NCI-H226 (cell line): ENCODE results near the gene REPIN1.

Source experiments
- DNase-seq: peaks from one replicate; pipeline ENCODE4 v3.0.0-alpha.2; 2015

Gene REPIN1

GRCh38 chr7:150408393-150409299 is 40.0 kb downstream of the REPIN1 start:
- DNase-seq = no peak

- DNase-seq = no peak
Measured at GRCh38 chr7:150409300-150410030, 40.8 kb downstream of the REPIN1 start.

- no peak for DNase-seq
Measured at GRCh38 chr7:150410131-150410530, 41.5 kb downstream of the REPIN1 start.

GRCh38 chr7:150410680-150411346 is 42.2 kb downstream of the REPIN1 start:
- no peak for DNase-seq

DNA sequence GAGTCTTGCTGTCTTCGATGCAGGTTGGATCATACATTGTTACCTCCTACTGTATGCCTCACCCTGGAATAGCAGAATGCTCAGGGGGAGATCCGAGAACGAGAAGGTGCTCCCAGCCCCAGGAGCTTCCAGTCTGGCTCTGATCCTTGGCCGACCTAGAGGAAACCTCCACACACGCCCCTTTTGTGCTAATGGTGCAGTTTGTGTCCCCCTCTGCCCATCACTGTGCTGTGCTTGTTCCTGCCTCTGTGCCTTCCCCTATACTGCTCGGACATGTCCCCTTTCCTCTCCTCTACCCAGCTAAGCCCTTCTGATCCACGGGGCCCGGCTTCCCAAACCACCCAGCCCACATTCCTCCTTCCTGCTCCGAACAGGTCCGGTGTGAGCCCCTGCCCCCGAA is 43.0 kb downstream of the REPIN1 start:
- DNase-seq = no peak

DNA sequence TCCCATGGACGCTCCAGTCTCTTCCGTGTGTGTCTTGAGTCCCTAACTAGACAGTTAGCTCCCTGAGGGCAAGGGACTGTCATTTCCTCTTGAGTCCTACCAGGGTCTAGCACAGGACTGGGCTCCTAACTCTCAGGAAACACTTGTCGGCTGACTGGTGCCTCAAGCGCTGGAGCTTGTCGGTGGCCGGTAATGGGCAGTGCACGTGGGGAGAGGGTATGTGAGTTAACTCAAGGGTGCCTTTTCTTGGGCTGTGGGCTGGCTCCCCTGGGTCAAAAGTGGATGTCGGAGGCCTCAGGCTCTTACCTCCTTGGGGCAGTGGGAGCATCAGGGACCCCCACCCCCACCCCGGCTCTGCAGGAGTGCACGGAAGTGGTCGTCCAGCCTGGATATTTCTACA is 43.4 kb downstream of the REPIN1 start:
- no peak for DNase-seq

DNA sequence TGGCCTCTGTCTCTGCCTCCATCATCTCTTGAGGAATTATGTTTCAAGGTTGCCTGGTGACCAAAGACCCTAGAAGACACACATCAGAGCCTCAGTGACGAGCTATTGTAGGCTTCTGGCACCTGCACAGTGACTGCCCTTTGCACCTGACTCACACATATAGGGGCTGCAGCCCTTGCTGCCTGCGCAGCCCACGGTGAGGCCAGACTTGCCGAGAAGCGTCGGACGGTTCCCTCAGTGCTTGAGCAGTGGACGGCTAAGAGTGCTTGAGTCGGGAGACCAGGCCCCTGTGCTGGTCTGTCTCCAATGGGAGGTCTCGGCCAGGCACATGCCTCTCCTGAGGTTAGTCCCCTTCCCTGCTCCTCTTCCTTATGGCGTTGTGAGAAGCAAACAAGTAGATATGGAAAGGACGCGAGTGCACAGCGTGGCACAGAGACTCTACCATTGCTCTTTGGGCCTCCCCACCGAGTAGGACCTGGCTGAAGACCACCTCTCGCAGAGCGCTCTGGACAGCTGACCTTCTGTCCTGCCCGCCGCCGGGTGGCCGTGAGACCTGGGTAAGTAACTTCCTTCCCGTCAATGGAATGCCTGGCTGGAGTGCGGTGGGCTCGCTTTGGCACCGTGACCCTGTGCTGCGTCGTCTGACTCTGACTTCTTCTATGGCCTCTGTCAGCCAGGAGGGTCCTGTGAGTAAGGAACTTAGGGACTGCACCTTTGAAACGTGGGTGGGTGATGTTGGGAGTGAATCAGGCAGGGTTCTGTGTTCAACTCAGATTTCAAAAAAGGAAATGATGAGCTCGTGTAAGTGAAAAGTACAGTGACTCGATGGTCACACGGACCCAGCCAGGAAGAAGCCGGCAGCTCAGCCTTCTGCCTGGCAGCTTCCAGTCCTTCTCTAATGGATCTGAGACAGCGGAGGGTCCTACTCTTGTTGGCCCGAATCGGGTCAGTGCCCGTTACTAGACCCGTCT is 44.2 kb downstream of the REPIN1 start:
- no peak for DNase-seq

- DNase-seq = no peak
Measured at GRCh38 chr7:150413640-150414081, 45.0 kb downstream of the REPIN1 start.

- DNase-seq = no peak
Measured at GRCh38 chr7:150415161-150416153, 46.8 kb downstream of the REPIN1 start.

DNA sequence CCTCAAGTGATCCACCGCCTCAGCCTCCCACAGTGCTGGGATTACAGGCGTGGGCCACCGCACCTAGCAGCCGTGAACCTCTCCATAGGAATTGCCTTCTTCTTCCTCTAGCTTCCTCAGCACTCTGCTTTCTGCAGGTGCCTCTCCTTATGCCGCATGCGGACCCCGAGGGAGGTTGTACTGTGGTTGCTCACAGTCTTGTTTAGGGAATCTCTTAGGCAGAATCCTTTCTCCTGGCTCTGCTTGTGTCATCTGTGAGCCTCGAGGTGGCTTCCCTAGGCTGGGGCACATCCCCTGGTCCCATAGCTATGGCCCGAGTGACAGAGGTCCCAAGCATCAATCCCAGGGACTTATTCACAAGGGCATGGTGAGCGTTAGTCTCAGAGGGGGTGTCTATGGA is 48.6 kb downstream of the REPIN1 start:
- DNase-seq = no peak

DNA sequence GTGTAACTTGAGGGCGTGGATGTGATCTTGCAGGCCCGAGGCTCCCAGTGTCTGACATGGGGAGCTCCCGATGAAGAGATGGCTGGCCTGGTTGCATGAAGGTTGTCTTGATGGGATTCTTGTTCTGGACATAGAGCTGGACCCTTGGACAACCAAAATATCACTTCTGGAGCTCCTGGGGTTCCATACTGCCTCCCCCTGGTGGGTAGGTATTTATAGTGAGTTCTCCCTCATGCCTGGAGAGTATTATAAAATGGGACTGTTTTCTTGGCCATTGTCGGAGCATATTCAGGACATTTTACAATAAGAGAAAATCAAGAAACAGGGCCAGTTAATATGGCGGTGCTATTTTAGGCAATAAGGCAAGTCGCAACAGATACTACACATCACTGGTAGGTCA is 49.2 kb downstream of the REPIN1 start:
- DNase-seq = no peak

DNA sequence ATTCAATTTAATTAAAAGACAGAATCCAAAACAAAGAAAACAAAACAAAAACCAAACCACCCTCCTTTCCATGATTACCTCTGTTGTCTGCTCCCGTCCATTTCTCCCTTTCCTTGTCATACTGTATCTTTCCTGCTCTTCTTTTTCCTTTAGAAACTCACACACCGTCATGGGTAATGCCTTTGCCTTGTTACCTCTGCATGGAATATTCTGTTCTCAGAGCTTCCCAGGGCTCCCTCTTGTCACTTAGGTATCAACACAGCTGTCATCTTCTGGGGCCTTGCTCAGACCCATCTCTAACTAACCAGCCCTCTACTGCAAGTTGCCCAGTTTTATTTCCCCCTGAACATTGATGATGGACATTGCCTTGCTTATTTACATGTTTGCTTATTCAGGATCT is 51.6 kb downstream of the REPIN1 start:
- no peak for DNase-seq

DNA sequence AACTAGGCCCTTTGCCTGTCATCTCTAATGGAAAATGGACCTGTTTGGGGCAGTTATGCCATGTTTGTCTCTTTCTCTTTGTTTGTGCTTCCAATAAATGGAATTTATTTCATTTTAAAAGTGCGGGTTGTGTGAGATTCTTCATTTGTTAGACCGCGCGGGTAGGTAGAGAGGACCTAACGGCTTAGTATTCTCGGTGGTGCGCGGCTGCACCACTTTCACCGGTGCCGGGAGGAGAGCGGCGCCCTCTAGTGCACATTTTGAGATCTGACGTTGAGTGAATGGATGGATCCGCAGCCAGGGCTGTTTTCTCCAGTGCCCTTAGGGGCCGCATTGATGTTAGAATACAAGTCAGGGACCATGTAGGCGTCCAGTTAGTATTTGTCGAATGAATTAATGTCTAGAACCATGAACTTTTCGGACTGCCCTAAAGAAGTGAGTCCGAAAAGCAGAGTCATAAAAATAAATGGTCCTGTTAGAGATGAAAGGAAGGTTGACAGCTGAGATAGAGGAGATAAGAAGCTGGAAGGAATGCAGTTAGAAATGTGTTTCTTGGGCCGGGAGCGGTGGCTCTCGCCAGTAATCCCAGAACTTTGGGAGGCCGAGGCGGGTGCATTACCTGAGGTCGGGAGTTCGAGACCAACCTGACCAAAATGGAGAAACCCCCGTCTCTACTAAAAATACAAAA is 52.5 kb downstream of the REPIN1 start:
- DNase-seq = peak; percentile 62

GRCh38 chr7:150421831-150422230 is 53.2 kb downstream of the REPIN1 start:
- no peak for DNase-seq
